Mesodermal cell (in vitro differentiated cells): ENCODE results near the gene KRT3.

Experiments used
- H3K27ac ChIP-seq: 2 replicates; pipeline ENCODE4 v1.7.0; 2013; ENCODE audit warnings: mild to moderate bottlenecking, low read depth, low read length, moderate library complexity; ENCODE audit not compliant: severe bottlenecking
- H3K36me3 ChIP-seq: 2 replicates; pipeline ENCODE4 v1.7.1; 2013; ENCODE audit warnings: mild to moderate bottlenecking, low read length, moderate library complexity; ENCODE audit not compliant: control insufficient read depth, insufficient read depth
- H3K4me1 ChIP-seq: one replicate; pipeline ENCODE4 v1.7.1; 2013; ENCODE audit warnings: mild to moderate bottlenecking, low read length; ENCODE audit not compliant: insufficient read depth, control insufficient read depth, poor library complexity, severe bottlenecking
- H3K4me3 ChIP-seq: 2 replicates; pipeline ENCODE4 v1.7.0; 2013; ENCODE audit warnings: low read length, control low read depth, mild to moderate bottlenecking; ENCODE audit not compliant: insufficient read depth, poor library complexity, severe bottlenecking; ENCODE audit errors: extremely low read depth
- H3K9me3 ChIP-seq: 2 replicates; pipeline ENCODE4 v1.7.1; 2013; ENCODE audit warnings: mild to moderate bottlenecking, low read length, moderate library complexity; ENCODE audit not compliant: control insufficient read depth
- WGBS, 2 experiments: methylation state at CpG; one replicate each; pipeline ENCODE4 v1.1.5; 2013; ENCODE audit warnings: missing lambda C conversion rate in 2 of 2; ENCODE audit not compliant: insufficient coverage in 2 of 2; 5-methylcytosine and 5-hydroxymethylcytosine counted together

The KRT3 gene

DNA sequence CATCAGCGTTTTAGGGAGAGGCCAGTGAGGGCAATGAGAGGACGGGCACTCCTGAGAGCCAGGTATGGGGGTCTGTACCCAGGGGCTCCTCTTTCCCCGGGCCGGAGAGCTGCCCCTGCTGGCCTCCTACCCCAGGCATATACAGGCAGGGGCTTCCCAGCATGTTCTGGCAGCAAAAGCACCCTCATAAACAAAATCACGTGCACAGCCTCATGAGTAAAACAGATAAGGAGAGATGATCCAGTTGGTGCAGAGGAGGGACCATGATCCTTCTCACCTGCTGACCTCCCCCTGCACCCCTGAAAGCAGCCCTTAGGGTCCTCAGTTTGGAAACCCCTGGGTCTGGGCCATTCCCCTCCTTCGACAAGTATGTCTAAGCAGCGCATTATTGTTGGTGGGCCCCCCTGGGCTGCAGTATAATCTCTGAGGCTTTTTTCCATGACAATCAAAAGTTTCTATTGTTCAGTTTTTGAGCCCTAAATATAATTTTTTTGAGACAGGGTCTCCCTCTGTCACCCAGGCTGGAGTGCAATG, 23.0 kb upstream of the KRT3 start:
- 80 to 89% methylated on average over 5 to 6 of the region's 7 CpGs for WGBS, 2 experiments
- Histone ChIP-seq H3K4me3 (no peak overlapping the region), H3K36me3 (no peaks in the 10 kb centered on the region), H3K9me3 (no peaks in the 10 kb centered on the region), H3K4me1 (peaks cover 4% of the 10 kb centered on the region), H3K27ac (no peak overlapping the region)

DNA sequence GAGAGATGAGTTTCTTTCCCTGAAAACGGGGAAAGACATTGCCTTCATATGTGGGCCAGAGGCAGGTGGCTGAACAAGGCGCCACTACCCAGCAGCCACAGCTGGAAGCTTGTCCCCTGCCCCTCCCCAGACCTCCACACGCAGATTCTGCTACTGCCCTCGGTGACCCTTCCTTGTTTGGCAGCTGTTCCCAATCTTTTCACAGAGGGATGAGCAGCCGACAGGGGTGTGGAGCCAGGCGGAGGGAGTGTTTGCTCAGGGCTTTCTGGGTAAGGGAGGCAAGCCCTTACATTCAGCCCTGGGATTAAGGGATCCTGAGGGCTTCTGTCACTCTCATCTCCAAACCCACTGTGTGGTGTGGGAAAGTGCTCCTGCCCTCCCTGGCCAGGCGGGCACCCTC, 22.5 kb upstream of the KRT3 start:
- Histone ChIP-seq H3K4me3 (no peak overlapping the region), H3K36me3 (no peaks in the 10 kb centered on the region), H3K4me1 (peaks cover 4% of the 10 kb centered on the region), H3K27ac (no peak overlapping the region), H3K9me3 (no peaks in the 10 kb centered on the region)
- 49 to 64% methylated on average over 5 of the region's 7 CpGs for WGBS, 2 experiments

DNA sequence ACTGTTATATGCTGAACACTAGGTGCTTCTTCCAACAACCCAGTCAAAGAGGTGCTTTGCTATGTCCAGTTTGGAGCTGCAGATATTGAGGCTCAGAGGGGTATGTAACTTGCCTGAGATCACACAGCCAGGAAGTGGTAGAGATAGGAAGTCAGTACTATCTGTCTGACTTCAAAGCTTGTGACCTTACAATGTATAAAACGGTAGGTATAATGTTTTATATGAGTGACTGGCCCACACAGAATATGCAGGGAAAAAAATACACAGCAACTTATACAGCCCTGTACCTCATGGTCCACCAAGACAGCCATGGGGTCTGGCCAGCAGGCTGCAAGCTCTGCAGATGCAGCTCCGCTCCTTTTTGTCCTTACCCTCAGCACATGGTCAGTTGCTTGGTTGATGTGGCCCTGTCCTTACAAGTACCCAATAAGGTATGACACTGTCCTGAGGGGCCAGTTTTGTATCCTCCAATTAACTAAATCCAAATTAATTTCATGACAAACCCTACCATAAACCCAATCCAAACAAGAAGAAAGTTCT, 21.9 kb upstream of the KRT3 start:
- WGBS, 2 experiments, result 91 to 100% methylated on average over 1 of the region's 2 CpGs
- Histone ChIP-seq H3K4me3 (no peak overlapping the region), H3K9me3 (no peaks in the 10 kb centered on the region), H3K36me3 (no peaks in the 10 kb centered on the region), H3K4me1 (peaks cover 4% of the 10 kb centered on the region), H3K27ac (no peak overlapping the region)

- no peak overlapping the region for H3K4me3 ChIP-seq
- H3K27ac ChIP-seq, result no peak overlapping the region
- no peaks in the 10 kb centered on the region for H3K9me3 ChIP-seq
- H3K36me3 ChIP-seq, result no peaks in the 10 kb centered on the region
- peaks cover 4% of the 10 kb centered on the region for H3K4me1 ChIP-seq
- 90 to 96% methylated on average over 6 to 7 of the region's 8 CpGs for WGBS, 2 experiments
These were observed 21.2 kb upstream of the KRT3 start for GRCh38 chr12:52817003-52817698.

DNA sequence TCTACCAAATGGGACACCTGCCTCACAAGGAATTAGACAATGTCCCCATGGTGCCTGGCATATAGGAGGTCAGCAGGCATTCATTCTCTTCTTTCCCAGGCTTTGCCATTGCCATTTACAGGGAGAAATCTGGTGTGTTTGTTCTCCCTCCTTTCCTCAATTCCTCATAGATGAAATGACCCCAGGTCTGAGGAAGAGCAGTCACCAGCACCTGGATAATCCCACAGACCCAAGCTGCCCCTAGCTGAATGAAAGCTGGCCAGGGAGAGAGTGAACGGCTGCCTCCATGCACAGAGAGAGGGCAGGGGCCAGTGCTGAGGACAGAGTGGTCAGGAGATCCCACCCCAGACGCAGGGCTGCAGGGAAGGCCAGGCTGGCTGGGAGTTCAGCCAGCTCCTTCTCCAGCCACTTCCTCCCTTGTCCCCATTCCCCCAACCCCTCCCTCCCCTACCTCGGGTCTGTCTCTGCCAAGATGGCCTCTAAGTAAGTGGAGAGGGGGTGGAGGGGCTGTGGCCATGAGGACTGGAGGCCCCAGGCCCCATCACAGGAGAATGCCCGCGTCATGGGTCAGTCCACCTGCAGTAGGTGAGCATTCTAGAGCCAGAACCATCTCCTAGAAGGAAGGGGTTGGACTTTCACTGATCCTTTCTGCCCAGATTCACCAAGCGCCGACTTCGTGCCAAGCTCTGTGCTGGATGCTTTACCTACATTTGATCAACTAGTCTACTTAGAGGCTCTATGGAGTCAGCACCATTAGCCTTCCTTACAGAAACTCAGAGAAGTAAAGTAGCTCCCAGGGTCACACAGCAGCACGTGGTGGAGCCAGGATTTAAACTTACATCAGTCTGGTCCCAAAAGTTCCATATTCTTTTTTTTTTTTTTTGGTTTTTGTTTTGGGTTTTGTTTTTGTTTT, 20.0 kb upstream of the KRT3 start:
- WGBS, 2 experiments, result 93 to 98% methylated on average over 5 to 6 of the region's 9 CpGs
- Histone ChIP-seq H3K4me1 (no peaks in the 10 kb centered on the region), H3K9me3 (no peaks in the 10 kb centered on the region), H3K4me3 (no peak overlapping the region), H3K36me3 (no peaks in the 10 kb centered on the region), H3K27ac (no peak overlapping the region)

- Histone ChIP-seq H3K4me1 (no peaks in the 10 kb centered on the region), H3K9me3 (no peaks in the 10 kb centered on the region), H3K4me3 (no peak overlapping the region), H3K36me3 (no peaks in the 10 kb centered on the region), H3K27ac (no peak overlapping the region)
- WGBS, 2 experiments, result 100% methylated on average over 1 of the region's 4 CpGs
These were observed 19.2 kb upstream of the KRT3 start for GRCh38 chr12:52815161-52815560.

GRCh38 chr12:52814710-52815155, 18.8 kb upstream of the KRT3 start:
- no peak overlapping the region for H3K4me3 ChIP-seq
- H3K9me3 ChIP-seq, result no peaks in the 10 kb centered on the region
- no peaks in the 10 kb centered on the region for H3K36me3 ChIP-seq
- no peaks in the 10 kb centered on the region for H3K4me1 ChIP-seq
- H3K27ac ChIP-seq, result no peak overlapping the region
- 95% methylated on average over 4 of the region's 4 CpGs; no CpG with 5 or more reads in 1 of the 2 experiments for WGBS, 2 experiments

DNA sequence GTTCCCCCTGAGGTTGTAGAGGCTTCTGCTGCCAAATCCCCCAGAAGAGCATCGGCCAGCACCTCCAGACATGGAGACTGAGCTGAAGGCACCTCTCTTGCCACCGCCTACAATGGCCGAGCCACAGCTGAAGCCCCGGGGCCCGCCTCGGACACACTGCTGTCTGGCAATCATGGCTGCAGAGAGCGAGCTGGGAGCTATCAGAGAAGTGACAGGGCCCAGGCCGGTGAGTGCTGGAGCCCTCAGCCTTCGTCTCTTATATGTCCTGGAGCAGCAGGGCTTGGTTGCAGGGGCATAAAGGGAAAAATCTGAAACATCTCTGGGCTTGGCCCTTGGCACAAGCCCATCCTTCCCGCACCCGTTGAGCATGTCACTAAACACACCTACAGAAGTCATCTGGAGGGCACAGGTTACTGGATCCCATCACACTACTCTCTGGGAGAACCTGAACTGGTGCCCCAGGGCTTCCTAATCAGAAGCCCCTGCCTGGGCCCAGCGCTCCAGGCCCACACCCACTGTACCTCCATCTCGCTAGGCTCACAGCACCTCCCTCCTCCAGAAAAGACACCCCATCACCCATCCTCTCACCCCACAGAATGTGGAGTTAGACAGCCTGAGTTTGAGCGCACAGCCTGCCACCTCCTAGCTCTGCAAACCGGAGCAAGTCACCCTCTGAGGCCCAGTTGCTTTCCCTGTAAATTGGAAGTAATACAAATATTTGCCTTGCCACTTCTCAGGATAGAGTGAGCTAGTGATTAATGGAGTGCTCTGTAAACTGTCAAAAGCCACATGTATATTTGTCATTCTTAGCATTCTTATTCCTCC, 18.2 kb upstream of the KRT3 start, which contains the start of gene KRT4:
TSS of gene KRT4 (minus strand) at position 232 of the 825 bp plus-strand sequence. CDS start at position 174, 58 bp downstream.
- 91 to 93% methylated on average over 12 to 13 of the region's 15 CpGs for WGBS, 2 experiments
- H3K27ac ChIP-seq, result no peak within 1 kb of the TSS

DNA sequence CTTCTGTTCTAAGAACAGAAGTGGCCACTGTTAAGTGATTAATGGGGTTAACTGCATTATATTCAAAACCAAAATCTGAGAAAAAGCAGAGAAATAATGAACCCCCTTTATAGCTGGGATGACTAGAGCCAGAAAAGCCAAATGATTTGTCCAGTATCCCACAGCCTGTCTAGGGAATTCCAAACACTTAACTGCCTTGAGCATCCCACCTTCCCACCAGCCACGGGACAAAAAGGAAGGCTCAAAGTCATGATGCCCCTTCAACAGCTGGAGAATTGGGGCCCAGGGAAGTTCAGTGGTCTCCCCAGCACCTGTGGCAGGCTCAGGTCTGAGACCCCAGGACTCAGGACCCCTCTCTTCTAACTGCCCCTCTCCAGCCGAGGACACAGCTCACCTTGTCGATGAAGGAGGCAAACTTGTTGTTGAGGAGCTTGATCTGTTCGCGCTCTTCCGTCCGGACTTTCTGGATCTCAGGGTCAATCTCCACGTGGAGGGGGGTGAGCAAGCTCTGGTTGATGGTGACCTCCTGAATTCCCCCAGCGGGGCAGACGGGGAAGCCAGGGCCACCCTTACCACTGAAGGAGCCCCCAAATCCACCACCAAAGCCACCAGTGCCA, 17.4 kb upstream of the KRT3 start:
- no peaks in the 10 kb centered on the region for H3K36me3 ChIP-seq
- H3K4me3 ChIP-seq, result no peak overlapping the region
- no peaks in the 10 kb centered on the region for H3K9me3 ChIP-seq
- H3K4me1 ChIP-seq, result no peaks in the 10 kb centered on the region
- no peak overlapping the region for H3K27ac ChIP-seq
- WGBS, 2 experiments, result 90% methylated on average over 2 to 10 of the region's 10 CpGs

More for the DNA sequence above, 18.2 kb upstream of the KRT3 start, which contains the start of gene KRT4:
- Histone ChIP-seq H3K36me3 (no peaks in the 10 kb centered on the region), H3K4me3 (no peak within 1 kb of the TSS), H3K9me3 (no peaks in the 10 kb centered on the region), H3K4me1 (no peaks in the 10 kb centered on the region)
